Measurements from ENCODE around the gene XPNPEP1.
"Not testable (repeated sequence)": the region's sequence is repeated elsewhere in the genome, so short reads cannot be mapped to it uniquely, and the experiment has no call there.

Gene XPNPEP1

DNA sequence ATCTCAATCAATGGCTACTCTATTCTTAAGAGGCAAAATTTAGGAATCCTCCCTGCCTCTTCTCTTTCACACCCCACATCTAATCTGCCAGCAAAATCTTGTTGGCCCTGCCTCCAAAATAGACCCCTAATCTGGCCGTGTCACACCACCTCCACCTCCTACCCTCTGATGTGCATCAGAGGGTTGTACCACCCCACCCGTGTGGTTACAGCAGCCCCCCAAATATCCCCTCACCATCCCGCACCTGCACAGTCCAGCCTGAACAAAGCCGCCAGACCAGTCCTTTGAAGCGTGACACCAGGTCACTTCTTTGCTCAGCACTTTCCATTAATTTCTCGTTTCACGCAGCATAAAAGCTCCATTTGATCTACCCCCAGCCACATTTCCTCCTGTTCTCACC is 776 bp upstream of the XPNPEP1 start:
- no peak for DNase-seq (ENCODE audit: low read depth)

DNA sequence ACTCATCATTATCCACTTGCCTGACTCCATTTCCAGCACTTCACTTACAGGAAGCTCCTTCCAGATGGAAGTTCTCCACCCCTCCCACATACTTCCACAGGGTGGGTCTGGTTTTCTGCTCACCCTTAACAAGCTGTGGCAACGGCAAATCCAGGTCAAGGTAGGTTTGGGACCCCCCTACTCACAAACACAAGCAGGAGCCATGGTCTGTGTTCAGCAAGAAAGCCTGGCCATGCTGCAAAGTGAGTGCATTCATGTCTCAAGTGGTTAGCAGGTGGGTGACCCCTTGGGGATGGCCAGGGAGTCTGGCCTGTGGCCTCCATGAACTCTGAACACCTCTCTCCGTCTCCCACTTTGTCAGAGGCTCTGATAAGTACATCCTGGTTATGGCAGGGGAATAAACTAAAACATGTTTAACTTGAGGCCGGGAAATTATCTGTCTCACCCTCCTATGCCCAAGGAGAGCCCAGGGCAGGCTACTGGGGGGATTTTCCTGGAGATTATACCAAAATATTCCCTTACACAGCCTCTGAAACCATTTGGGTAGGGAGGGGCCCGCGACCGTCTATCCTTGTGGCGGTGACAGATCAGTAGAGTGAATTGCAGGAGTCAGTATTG is 844 bp downstream of the XPNPEP1 start:
- no peak for DNase-seq (ENCODE audit: low read depth)

DNA sequence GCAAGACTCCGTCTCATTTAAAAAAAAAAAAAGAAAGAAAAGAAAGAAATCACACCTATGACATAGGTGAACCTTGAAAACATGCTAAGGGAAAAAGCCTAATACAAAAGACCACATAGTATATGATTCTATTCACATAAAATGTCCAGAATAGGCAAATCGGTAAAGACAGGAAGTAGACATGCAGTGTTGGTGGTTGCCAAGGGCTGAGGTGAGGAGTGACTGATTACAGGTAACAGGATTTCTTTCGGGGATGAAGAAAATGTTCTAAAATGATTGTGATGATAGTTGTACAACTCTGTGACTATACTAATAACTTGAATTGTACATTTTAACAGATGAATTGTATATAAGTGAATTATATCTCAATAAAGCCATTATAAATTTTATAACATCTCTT is 3.3 kb downstream of the XPNPEP1 start:
- no peak for DNase-seq (ENCODE audit: low read depth)

DNA sequence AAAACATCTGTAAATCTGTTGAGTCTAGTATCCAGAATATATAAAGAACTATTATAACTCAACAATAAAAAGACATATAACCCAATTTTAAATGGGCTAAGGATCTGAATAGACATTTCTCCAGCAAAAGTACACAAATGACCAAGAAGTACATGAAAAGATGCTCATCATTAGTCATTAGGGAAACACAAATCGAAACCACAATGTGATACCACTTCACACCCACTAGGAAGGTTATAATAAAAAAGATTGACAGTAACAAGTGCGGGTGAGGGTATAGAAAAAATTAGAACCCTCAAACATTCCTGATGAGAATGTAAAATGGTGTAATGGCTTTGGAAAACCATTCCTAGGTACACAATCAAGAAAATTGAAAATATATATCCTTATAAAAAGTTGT is 4.1 kb downstream of the XPNPEP1 start:
- DNase-seq (ENCODE audit: low read depth), result no peak

DNA sequence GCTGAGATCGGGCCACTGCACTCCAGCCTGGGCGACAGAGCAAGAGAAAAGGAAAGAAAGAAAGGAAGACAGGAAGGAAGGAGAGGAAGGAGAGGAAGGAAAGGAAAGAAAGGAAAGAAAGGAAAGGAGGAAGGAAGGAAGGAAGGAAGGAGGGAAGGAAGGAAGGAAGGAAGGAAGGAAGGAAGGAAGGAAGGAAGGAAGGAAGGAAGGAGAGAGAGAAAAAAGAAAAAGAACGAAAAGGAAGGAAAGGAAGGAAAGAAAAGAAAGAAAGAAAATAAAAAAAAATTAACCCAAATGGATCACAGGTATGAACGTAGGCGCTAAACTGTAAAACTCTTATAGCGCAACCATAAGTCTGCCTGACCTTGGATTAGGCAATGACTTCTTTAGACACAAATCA is 4.6 kb downstream of the XPNPEP1 start:
- not testable (repeated sequence) for DNase-seq (ENCODE audit: low read depth)

DNA sequence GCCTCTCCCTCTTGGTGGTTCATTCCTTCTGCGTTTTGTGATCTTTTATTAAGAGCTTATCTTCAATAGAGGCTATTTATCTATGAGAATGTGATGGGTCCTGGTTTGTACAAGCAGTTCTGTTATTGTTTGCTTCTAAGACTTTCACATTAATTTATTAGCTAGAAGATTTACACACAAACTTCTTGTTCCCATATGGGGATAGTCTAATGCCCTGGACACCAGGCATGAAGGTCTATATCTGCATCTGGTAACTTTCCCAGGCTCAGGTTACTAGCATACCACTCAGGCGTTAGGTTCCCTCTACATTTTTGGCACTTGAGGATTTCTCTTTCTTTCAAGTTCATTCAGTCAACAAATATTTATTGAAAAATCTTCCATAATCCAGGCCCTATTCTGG is 7.7 kb downstream of the XPNPEP1 start:
- DNase-seq (ENCODE audit: low read depth), result no peak

DNA sequence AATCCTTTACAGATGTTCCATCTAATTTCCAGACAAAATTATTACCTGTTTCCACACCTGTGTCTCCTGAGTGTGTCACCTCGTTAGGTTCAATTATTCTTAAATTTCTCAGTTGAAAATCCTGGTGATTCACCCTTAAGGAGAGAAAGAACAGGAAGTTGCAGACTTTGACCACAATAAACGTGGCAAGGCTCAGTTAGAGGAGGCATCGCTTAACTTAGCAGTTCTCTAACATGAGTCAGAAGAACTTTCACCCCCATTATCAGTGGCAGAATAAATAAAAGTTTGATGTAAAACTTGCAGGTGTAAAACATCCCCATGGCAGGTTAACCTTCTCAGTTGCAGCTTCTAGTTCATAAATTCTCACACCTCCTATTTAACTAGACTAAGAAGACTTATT is 8.3 kb downstream of the XPNPEP1 start:
- DNase-seq (ENCODE audit: low read depth), result peak; percentile 65

DNA sequence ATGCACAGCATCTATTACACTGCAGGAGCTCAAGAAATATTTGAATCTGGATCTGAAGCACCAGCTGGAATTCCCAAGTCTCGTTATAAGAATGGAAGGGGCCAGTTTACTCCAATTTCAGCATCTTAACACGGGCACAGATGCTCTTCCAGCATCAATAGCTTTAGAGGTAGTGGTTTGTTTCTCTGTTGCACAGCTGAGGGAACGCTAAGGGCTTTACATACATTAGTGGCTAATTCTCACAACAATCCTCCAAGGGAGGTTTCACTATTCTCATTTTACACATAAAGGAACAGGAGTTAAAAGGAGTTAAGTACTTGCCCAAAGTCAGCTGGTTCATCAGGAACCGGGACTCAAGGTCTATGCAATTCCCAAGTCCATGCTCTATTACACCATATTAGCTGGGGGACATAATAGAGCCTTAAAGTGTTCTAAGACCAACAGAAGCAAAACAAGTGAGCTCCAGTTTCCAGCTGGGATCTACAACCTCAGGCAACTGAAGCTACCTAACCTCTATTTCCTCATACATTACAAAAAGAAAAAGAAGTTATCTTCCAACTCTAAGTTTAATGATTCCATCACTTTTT is 9.9 kb downstream of the XPNPEP1 start:
- no peak for DNase-seq (ENCODE audit: low read depth)

DNA sequence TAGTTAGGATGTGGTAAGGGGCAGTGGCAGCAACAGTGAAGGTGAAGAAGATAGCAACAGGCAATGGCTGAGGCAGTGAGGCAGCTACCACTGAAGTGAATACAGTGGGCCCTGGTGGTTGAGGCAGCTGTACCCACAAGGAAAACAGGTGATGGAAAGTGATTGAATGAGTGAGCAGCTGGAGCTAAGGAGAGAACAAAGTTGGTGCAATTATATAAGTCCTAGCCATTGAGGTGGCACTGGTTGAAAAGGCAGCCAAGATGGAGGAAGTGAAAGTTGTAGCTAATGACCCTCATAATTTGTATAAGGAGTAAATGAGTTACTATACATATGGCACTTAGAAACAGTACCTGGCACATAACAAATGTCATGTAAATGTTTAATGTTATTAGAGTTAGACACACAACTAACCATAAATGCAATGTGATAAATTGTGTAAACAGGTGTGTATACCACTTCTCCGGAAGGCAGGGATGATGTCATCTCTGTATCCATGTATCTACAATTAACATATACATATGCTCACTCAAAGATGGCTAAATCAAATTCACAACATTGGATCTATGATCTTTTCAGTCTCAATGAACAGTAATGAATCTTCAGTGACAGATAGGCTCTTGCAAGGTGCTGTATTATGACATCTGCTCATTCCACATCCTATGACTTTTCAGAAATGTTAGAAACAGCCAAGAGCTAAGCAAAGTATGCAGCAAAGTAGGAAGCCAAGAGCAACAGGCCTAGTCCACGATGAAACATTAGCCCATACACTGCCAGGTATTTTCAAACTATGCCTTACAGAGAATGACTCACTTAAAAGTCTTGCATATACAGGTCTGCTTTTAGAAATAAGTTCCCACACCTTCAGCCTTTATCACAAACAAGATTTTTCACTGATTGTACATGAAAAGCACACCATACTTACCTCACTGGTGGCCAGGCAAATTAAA is 10.7 kb downstream of the XPNPEP1 start:
- no peak for DNase-seq (ENCODE audit: low read depth)

DNA sequence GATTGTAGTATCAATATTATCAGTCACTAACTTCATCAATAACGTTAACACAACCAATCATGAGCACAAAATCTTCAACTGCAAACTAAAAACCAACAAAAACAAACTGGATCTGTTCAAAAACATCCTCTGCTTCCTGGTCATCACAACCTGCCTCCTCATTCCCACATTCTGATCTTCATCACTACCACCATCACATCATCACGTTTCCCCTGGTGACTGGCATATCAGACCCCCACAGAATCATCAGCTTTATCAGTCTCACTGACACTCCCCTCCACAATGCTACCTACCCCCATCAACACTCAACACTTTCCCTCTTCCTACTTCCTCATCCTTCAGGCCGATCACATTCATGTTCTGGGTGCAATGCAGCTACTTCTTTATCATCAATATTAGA is 11.4 kb downstream of the XPNPEP1 start:
- no peak for DNase-seq (ENCODE audit: low read depth)

DNA sequence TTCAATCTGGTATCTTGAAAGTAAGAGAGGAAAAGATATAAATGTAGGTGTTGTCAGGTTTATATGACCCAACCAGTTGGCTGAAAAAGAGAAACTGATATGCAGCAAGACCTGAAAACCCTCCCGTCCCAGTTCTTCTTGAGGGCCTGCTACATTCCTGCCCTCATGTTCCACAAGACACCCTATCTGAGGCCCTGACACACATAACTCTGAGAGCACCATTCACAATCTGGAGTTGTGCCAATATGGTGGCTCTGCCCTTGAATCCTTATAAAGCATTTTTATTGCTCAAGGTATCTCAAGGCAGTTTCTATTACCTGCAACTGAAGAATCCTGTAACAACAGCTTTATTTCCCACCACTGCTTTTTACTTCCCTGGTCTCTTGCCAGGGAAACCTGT is 17.0 kb downstream of the XPNPEP1 start:
- DNase-seq (ENCODE audit: low read depth), result no peak

DNA sequence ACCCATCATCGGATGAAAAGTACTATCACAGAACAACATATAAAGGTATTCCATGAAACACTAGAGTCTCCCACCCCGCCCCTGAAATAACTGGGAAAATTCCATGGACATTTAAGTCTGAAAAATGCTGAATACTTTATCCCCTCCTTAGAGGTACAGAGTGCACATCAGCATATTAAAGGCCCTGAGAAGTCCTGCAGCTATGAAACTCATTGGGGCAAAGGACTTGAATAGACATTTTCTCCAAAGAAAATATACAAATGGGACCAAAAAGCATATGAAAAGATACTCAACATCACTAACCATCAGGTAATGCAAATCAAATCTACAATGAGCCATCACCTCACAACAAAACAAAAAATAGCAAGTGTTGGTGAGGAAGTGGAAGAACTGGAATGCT is 18.9 kb downstream of the XPNPEP1 start:
- DNase-seq (ENCODE audit: low read depth), result no peak

DNA sequence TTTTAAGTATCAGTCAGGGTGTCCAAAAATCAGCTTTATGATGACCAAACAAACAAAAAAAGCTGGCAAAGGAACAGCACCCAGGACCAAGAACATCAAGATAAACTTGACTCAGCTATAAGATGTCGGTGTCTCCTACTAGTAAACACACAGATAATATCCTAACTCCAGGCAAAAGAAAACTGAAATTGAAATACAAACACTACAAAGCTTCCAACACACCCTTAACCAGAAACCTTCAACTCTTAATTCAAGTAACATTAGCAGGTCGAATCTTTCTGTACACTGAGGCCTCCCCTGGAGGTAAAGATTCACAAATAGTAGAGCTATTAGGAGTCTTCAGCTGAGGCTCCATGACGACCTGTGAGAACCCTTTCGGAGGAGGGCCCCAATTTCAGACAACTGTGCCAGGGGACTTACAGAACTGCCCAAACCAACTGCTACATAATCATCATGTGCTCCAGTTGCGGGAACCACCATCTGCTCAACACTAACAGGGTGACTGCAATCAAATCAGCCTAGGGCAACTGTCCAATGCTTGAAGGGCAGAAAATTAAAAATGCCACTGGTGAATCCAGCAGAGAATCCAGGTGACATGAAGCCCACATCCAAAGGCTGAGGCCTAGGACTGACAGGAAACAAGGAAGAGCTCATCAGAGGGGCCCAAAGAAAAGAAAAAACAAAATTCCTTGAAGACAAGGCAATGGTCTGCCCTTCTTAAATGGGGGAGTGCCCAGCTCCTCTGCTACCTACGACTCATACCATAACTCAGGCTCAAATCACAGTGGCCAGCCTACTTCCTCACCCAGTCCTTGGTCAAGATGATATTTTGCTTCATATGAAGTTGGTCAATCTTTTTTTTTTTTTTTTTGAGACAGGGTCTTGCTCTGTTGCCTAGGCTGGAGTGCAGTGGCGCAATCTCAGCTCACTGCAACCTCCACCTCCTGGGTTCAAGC is 20.0 kb downstream of the XPNPEP1 start:
- DNase-seq (ENCODE audit: low read depth), result no peak

DNA sequence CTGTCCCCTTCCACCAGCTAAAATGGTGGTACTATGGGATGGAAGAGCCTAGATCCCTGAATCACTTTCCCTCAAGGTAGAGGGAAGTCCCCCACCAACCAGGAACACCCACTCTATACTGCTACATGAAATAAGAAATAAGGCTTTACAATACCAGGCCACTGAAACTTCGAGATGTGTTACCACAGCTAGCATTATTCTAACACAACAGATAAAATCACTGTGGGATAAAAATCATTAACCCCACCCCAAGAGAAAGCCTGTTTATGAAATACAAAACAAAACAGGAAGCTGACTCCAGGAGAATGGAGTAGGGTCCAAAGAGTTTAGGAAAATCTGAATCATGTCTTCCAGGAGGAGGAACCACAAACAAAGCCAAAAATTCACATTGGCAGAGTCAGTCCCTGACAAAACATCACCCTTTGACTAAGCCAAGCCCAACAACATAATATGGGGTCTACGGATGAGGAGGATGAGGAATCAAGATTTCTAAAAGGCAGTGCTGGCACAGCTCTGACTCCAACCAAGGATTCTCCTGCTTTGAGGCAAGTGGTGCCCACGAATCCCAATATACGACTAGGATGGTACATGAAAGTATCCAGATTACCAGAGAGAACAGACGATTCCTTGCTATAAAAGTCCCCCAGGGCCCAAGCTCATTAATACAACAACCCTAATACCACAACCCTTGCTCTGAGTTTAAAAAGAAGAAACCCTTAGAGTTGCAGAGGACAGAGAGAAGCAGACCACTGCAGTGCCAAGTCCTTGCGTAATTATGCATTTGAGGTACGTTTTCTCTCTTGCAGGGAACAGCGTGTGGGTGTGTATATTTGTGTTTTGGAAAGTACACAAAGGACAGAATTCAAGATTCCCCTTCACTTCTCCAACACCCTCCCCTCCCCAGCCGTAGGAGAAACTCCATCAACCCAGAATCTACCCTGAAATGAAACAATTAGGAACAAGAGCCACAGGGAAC is 23.7 kb downstream of the XPNPEP1 start:
- DNase-seq (ENCODE audit: low read depth), result no peak

DNA sequence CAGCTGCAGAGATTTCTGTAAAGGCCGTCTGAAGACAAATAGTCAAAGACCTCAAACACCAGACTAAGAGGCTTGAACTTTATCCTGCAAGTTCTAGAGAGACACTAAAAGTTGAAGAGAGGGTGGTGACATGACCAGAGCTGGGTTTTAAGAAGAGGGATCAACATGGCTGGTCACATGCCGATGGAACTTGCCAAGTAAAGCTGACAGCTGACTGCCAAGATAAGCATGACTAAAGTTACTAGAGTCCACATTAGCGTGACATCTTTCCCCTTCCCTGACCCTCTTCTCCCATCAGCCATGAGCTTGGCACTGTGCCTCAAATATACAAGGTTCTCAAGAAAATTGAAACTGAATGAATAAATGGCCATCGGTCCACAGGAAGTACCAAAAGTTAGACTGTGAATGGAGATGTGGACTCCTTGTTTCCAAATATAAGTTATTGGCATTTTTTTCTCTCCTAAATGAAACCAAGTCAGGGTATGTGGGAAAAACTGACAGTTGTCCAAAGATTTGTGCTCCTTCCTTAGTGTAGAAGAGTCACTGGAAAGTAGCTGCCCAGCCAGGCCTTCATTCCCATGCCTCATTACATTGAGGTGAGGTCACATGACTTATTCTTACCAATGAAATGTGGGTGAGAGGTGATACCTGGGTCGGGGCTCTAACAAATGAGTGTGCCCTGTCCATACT is 24.5 kb downstream of the XPNPEP1 start:
- DNase-seq (ENCODE audit: low read depth), result no peak

DNA sequence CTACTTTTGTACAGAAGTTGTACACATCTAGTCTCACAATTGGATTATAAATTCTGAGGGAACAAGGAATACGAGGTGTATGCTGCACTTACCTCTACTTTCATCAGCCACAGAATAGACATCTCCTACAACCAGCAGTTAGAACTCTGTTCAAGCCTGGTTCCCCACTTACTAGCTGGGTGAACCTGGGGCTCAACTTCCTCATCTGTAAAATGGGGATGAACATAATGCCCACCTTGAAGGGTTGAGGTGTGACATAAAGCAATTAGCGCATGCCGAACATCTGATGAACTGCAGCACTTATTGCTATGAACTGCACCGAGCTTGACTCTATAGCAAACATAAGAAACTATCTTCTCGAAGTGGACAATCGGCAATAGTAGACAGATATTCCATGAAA is 25.3 kb downstream of the XPNPEP1 start:
- no peak for DNase-seq (ENCODE audit: low read depth)

DNA sequence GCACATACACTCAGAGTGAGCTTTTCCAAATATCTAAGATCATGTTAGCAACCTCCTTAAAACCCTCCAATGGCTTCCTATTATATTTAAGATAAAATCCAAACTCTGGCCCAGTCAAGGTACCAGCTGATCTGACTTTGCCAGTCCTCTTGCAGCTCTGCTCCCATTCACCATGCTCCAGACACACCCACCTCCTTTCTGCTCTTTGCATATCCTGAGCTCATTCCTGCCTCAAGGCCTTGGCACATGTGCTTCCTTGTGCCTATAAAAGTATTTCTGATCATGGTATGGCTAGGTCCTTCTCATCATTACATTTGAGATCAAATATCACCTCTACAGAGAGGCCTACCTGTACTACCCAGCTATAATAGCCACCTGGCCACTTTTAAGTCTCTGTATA is 27.5 kb downstream of the XPNPEP1 start:
- DNase-seq (ENCODE audit: low read depth), result no peak

DNA sequence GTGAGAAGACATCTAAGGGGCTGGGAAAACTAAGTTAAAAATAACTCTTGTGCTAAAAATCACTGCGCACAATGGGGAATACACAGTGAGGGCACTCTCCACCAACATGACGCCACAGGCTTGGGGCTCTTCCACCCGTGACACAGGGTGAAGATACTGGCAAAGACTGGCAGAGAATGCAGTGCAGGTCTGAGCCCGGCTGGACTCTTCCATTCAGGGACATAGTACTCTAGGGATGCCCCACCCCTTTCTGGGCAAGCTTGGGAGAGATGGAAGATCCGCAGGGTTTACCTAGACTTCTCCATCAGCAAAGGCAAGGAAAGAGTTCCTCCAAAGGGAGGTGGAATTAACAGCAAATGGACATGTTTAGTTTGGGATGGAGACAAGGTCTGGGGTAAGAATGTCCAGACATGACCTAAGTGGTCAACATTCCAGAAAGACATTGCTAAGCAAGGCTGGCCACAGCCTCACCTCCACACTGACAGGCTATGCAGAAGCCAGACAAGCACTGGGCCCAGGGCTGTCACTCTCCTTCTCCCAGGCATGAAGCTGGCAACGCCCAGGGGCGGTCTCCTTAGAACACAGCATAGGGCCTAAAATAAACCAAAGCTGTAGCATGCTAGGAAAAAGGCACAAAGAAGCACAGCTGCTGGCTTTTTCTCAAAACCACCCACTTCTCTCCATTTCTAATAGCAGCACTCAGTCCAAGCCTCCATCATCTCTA is 28.1 kb downstream of the XPNPEP1 start:
- no peak for DNase-seq (ENCODE audit: low read depth)

DNA sequence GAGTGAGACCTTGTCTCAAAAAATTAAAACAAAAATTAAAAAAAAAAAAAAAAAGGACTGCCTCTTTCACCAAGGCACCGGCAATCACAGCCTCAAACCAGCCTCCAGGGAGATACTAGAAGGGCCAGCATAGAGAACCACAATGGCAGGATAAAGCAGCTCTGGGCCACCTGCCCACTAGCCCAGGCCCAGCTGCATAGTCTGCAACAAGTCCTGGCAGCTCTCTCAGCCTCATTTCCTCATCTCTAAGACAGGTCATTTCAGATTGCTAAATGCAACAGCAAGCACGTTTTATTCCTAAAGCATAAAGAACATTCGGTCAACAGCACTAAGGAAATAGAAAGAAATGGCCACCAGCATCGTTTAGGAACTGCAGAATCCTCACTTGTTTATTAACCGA is 28.8 kb downstream of the XPNPEP1 start:
- DNase-seq (ENCODE audit: low read depth), result no peak

DNA sequence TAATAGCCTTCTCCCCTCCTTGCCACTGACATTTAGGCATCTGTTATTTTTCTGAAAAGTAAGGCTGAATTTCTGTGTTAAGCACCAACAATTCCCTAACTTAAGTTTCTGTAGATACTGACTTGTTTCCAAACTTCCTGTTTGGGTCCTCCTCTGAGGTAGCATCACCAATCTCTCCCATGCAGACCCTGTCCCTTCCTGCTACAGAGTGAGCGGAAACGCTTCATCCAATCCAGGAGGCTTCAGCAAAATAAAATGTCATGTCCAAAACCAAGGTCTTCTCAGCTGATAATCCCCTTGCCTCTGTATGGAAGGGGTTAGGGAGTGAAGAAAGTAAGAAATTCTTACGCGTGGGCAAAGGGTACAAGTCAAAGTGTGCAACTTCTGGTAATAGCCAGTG is 29.9 kb downstream of the XPNPEP1 start:
- DNase-seq (ENCODE audit: low read depth), result no peak
